SK-N-SH treated with all-trans-retinoic acid at 6 μM for 48 hours (cell line): ENCODE measurements around the gene LRRC14B.

Experiments
- ATAC-seq: fragments of 200-7000 bp; cut with Tn5 transposase; 3 replicates; pipeline ENCODE4 v1.9.1; 2020; ENCODE audit warnings: mild to moderate bottlenecking, moderate library complexity
- ARNTL ChIP-seq: fragments of 450-650 bp; formaldehyde crosslinking; IDR thresholded peaks from 2 replicates; pipeline ENCODE4 v1.5.0; 2020; ENCODE audit warnings: low read depth, mild to moderate bottlenecking, moderate library complexity, borderline replicate concordance
- BACH2 ChIP-seq: fragments of 250-450 bp; sonication (Bioruptor Pico); IDR thresholded peaks from 2 replicates; pipeline ENCODE4 v1.9.0; 2021; ENCODE audit warnings: mild to moderate bottlenecking, borderline replicate concordance
- CSDC2 ChIP-seq: fragments of 250-450 bp; sonication (Bioruptor Pico); IDR thresholded peaks from 2 replicates; pipeline ENCODE4 v1.5.0; 2020; ENCODE audit warnings: mild to moderate bottlenecking, moderate library complexity
- ESRRG ChIP-seq: fragments of 250-450 bp; sonication (Bioruptor Pico); IDR thresholded peaks from 2 replicates; pipeline ENCODE4 v1.6.1; 2021; ENCODE audit warnings: mild to moderate bottlenecking
- GLIS3 ChIP-seq: fragments of 250-450 bp; sonication (Bioruptor Pico); IDR thresholded peaks from 2 replicates; pipeline ENCODE4 v1.5.0; 2020; ENCODE audit warnings: mild to moderate bottlenecking, moderate library complexity
- ISL1 ChIP-seq: fragments of 250-450 bp; sonication (Bioruptor Pico); IDR thresholded peaks from 2 replicates; pipeline ENCODE4 v2.1.2; 2022; ENCODE audit warnings: mild to moderate bottlenecking, moderate library complexity
- OSR1 ChIP-seq: fragments of 250-450 bp; sonication (Bioruptor Pico); IDR thresholded peaks from 2 replicates; pipeline ENCODE4 v1.8.0; 2022; ENCODE audit warnings: moderate library complexity, mild to moderate bottlenecking, inconsistent platforms
- PPARA ChIP-seq: fragments of 250-450 bp; sonication (Bioruptor Pico); IDR thresholded peaks from 2 replicates; pipeline ENCODE4 v1.5.0; 2020; ENCODE audit warnings: mild to moderate bottlenecking, borderline replicate concordance
- RARB ChIP-seq: fragments of 250-450 bp; sonication (Bioruptor Pico); IDR thresholded peaks from 2 replicates; pipeline ENCODE4 v1.8.0; 2021; ENCODE audit warnings: mild to moderate bottlenecking, moderate library complexity
- SNAI2 ChIP-seq: fragments of 250-450 bp; sonication (Bioruptor Pico); IDR thresholded peaks from 2 replicates; pipeline ENCODE4 v1.5.0; 2020; ENCODE audit warnings: mild to moderate bottlenecking, moderate library complexity
- TCF4 ChIP-seq: fragments of 250-450 bp; sonication (Bioruptor Pico); IDR thresholded peaks from 2 replicates; pipeline ENCODE4 v1.8.0; 2021; ENCODE audit warnings: mild to moderate bottlenecking, moderate library complexity, borderline replicate concordance
- TOX ChIP-seq: fragments of 250-450 bp; sonication (Bioruptor Pico); IDR thresholded peaks from 2 replicates; pipeline ENCODE4 v1.8.0; 2021; ENCODE audit warnings: mild to moderate bottlenecking, moderate library complexity, borderline replicate concordance
- ZC3H10 ChIP-seq: fragments of 250-450 bp; sonication (Bioruptor Pico); IDR thresholded peaks from 2 replicates; pipeline ENCODE4 v1.5.1; 2021; ENCODE audit warnings: mild to moderate bottlenecking, moderate library complexity
- ZFP3 ChIP-seq: fragments of 250-450 bp; sonication (Bioruptor Pico); IDR thresholded peaks from 2 replicates; pipeline ENCODE4 v1.5.0; 2020; ENCODE audit warnings: mild to moderate bottlenecking, moderate library complexity
- ZFP30 ChIP-seq: fragments of 450-650 bp; formaldehyde crosslinking; IDR thresholded peaks from 2 replicates; pipeline ENCODE4 v1.5.0; 2022; ENCODE audit warnings: mild to moderate bottlenecking, moderate library complexity
- ZNF565 ChIP-seq: fragments of 450-650 bp; formaldehyde crosslinking; conservative IDR thresholded peaks from 2 replicates; pipeline ENCODE4 v1.5.0; 2020; ENCODE audit warnings: low read depth, mild to moderate bottlenecking, moderate library complexity
- ZNF70 ChIP-seq: fragments of 450-650 bp; formaldehyde crosslinking; IDR thresholded peaks from 2 replicates; pipeline ENCODE4 v1.5.0; 2020; ENCODE audit warnings: mild to moderate bottlenecking, moderate library complexity
- ZNF8 ChIP-seq: fragments of 450-650 bp; formaldehyde crosslinking; IDR thresholded peaks from 2 replicates; pipeline ENCODE4 v1.5.0; 2020; ENCODE audit warnings: mild to moderate bottlenecking, moderate library complexity
- TF ChIP-seq, protein P1 (sequence below): fragments of 250-450 bp; sonication (Bioruptor Pico); IDR thresholded peaks from 2 replicates; pipeline ENCODE4 v1.5.1; 2021; ENCODE audit warnings: mild to moderate bottlenecking, moderate library complexity
- TF ChIP-seq, protein P2 (sequence below): fragments of 250-450 bp; sonication (Bioruptor Pico); IDR thresholded peaks from 2 replicates; pipeline ENCODE4 v1.5.1; 2020; ENCODE audit warnings: low read depth, mild to moderate bottlenecking, moderate library complexity
- TF ChIP-seq, protein P3 (sequence below): fragments of 250-450 bp; sonication (Bioruptor Pico); IDR thresholded peaks from 2 replicates; pipeline ENCODE4 v1.8.0; 2020; ENCODE audit warnings: mild to moderate bottlenecking, moderate library complexity, borderline replicate concordance

Gene LRRC14B

DNA sequence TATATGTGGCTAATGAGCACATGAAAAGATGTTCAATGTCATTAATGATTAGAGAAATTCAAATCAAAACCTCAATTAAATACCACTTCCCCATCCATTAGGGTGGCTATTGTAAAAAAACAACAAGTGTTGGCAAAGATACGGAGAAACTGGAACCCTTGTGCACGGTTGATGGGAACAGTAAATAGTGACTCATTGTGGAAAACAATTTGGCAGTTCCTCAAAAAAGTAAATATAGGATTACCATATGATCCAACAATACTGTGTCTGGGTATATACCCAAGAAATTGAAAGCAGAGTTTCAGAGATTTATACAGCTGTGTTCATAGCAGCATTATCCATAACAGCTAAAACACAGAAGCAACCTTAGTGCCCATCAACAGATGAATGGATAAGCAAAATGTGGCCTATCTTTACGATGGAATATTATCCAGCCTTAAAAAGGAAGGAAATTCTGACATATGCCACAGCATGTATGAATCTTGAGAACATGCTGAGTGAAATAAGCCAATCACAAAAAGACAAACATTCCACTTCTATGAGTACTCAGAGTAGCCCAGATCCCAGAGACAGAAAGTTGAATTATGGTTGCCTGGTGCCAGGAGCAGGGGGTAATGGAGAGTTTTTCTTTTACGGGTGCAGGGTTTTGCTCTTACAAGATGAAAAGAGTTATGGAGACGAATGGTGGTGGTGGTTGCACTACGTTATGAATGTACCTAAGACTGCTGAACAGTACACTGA is 41.4 kb upstream of the LRRC14B start:
- ATAC-seq = no peak
- TF ChIP-seq, protein P1, sequence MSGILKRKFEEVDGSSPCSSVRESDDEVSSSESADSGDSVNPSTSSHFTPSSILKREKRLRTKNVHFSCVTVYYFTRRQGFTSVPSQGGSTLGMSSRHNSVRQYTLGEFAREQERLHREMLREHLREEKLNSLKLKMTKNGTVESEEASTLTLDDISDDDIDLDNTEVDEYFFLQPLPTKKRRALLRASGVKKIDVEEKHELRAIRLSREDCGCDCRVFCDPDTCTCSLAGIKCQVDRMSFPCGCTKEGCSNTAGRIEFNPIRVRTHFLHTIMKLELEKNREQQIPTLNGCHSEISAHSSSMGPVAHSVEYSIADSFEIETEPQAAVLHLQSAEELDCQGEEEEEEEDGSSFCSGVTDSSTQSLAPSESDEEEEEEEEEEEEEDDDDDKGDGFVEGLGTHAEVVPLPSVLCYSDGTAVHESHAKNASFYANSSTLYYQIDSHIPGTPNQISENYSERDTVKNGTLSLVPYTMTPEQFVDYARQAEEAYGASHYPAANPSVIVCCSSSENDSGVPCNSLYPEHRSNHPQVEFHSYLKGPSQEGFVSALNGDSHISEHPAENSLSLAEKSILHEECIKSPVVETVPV (CRISPR knock-in tag) = no peak
- TF ChIP-seq SNAI2 (CRISPR knock-in tag) (no peak), ISL1 (CRISPR knock-in tag) (no peak), ZFP30 (CRISPR knock-in tag) (no peak), ZNF8 (CRISPR knock-in tag) (no peak), ZC3H10 (no peak), TCF4 (no peak), OSR1 (CRISPR knock-in tag) (no peak), ZFP3 (CRISPR knock-in tag) (no peak), ARNTL (CRISPR knock-in tag) (no peak), BACH2 (CRISPR knock-in tag) (no peak), GLIS3 (CRISPR knock-in tag) (no peak), ESRRG (CRISPR knock-in tag) (no peak), ZNF70 (CRISPR knock-in tag) (no peak), RARB (CRISPR knock-in tag) (no peak), ZNF565 (CRISPR knock-in tag) (no peak), TOX (CRISPR knock-in tag) (no peak), PPARA (CRISPR knock-in tag) (no peak)
- TF ChIP-seq, protein P2, sequence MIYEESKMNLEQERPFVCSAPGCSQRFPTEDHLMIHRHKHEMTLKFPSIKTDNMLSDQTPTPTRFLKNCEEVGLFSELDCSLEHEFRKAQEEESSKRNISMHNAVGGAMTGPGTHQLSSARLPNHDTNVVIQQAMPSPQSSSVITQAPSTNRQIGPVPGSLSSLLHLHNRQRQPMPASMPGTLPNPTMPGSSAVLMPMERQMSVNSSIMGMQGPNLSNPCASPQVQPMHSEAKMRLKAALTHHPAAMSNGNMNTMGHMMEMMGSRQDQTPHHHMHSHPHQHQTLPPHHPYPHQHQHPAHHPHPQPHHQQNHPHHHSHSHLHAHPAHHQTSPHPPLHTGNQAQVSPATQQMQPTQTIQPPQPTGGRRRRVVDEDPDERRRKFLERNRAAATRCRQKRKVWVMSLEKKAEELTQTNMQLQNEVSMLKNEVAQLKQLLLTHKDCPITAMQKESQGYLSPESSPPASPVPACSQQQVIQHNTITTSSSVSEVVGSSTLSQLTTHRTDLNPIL (CRISPR knock-in tag) = no peak
- TF ChIP-seq, protein P3, sequence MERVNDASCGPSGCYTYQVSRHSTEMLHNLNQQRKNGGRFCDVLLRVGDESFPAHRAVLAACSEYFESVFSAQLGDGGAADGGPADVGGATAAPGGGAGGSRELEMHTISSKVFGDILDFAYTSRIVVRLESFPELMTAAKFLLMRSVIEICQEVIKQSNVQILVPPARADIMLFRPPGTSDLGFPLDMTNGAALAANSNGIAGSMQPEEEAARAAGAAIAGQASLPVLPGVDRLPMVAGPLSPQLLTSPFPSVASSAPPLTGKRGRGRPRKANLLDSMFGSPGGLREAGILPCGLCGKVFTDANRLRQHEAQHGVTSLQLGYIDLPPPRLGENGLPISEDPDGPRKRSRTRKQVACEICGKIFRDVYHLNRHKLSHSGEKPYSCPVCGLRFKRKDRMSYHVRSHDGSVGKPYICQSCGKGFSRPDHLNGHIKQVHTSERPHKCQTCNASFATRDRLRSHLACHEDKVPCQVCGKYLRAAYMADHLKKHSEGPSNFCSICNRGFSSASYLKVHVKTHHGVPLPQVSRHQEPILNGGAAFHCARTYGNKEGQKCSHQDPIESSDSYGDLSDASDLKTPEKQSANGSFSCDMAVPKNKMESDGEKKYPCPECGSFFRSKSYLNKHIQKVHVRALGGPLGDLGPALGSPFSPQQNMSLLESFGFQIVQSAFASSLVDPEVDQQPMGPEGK (CRISPR knock-in tag) = no peak

DNA sequence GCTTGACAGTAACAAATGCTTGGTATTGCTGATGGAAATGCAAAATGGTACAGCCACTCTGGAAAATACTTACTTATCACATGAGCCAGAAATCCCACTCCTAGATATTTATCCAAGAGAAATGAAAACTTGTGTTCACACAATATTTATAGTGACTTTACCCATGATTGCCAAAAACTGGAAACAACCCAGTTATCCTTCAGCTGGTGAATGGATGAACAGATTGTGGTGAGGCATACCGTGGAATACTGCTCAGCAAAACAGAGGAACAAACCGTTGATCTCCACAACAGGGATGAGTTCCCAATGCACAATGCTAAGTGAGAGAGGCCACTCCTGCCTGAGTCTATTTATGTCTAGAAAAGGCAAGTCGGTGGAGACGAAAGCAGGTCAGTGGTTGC is 40.5 kb upstream of the LRRC14B start:
- TF ChIP-seq CSDC2 (CRISPR knock-in tag) (no peak), ZNF70 (CRISPR knock-in tag) (no peak), ZNF8 (CRISPR knock-in tag) (no peak), PPARA (CRISPR knock-in tag) (no peak), RARB (CRISPR knock-in tag) (no peak), ARNTL (CRISPR knock-in tag) (no peak), OSR1 (CRISPR knock-in tag) (no peak), GLIS3 (CRISPR knock-in tag) (no peak)
- TF ChIP-seq, protein P2 (CRISPR knock-in tag) = no peak
- TF ChIP-seq, protein P3 (CRISPR knock-in tag) = no peak
- TF ChIP-seq, protein P1 (CRISPR knock-in tag) = no peak
- TF ChIP-seq, all 23 proteins: peak for 0
- ATAC-seq = no peak
